Stomach smooth muscle (tissue), 2 donors: ENCODE data around the gene TLE4.
"Not testable (repeated sequence)": the region's sequence is repeated elsewhere in the genome, so short reads cannot be mapped to it uniquely, and the experiment has no call there.

ENCODE experiments used
- H3K27ac ChIP-seq: one replicate; pipeline ENCODE4 v1.7.0; 2013; ENCODE audit warnings: mild to moderate bottlenecking, low read length, inconsistent platforms
- H3K27me3 ChIP-seq, 2 donors: one replicate each; pipeline ENCODE4 v1.7.0; 2013; ENCODE audit warnings: low read length in 2 of 2; ENCODE audit not compliant: insufficient read depth in 2 of 2, control insufficient read depth in 1 of 2
- H3K36me3 ChIP-seq, 2 donors: one replicate each; pipeline ENCODE4 v1.7.0; 2013; ENCODE audit warnings: low read length in 2 of 2; ENCODE audit not compliant: control insufficient read depth in 2 of 2, insufficient read depth in 2 of 2
- H3K4me1 ChIP-seq: one replicate; pipeline ENCODE4 v1.7.0; 2013; ENCODE audit warnings: low read length; ENCODE audit not compliant: control insufficient read depth, insufficient read depth
- H3K4me3 ChIP-seq, 2 donors: one replicate each; pipeline ENCODE4 v1.7.0; 2013; ENCODE audit warnings: low read length in 2 of 2
- H3K9ac ChIP-seq, 2 donors: one replicate each; pipeline ENCODE4 v1.7.0; 2013; ENCODE audit warnings: low read length in 2 of 2, mild to moderate bottlenecking in 1 of 2
- H3K9me3 ChIP-seq, 2 donors: one replicate each; pipeline ENCODE4 v1.7.0; 2013; ENCODE audit warnings: low read length in 2 of 2; ENCODE audit not compliant: control insufficient read depth in 2 of 2
- donor health status: healthy.
- donor health status: Pancreatic carcinoma.

Gene TLE4

GRCh38 chr9:79604149-79604548, 32.4 kb downstream of the TLE4 start:
- Histone ChIP-seq H3K27me3 (no peaks in the 10 kb centered on the region), H3K4me3 (no peak overlapping the region), H3K9ac (no peak overlapping the region), H3K36me3 (peaks cover 0 to 8% of the 10 kb centered on the region in 2 donors), H3K9me3 (peaks cover 0 to 4% of the 10 kb centered on the region in 2 donors), H3K27ac (no peak overlapping the region), H3K4me1 (peaks cover 1% of the 10 kb centered on the region)

GRCh38 chr9:79604921-79605562, 33.3 kb downstream of the TLE4 start:
- Histone ChIP-seq H3K4me1 (no peaks in the 10 kb centered on the region), H3K36me3 (peaks cover 0 to 8% of the 10 kb centered on the region in 2 donors), H3K27me3 (no peaks in the 10 kb centered on the region), H3K9me3 (peaks cover 0 to 4% of the 10 kb centered on the region in 2 donors), H3K4me3 (no peak overlapping the region), H3K27ac (peak overlapping the region; percentile 12), H3K9ac (no peak overlapping the region)

- H3K4me1 ChIP-seq, H3K9me3 ChIP-seq, H3K27me3 ChIP-seq, H3K36me3 ChIP-seq, H3K9ac ChIP-seq, H3K4me3 ChIP-seq, H3K27ac ChIP-seq: not testable (repeated sequence)
These were observed 34.8 kb downstream of the TLE4 start for GRCh38 chr9:79606529-79606928.

DNA sequence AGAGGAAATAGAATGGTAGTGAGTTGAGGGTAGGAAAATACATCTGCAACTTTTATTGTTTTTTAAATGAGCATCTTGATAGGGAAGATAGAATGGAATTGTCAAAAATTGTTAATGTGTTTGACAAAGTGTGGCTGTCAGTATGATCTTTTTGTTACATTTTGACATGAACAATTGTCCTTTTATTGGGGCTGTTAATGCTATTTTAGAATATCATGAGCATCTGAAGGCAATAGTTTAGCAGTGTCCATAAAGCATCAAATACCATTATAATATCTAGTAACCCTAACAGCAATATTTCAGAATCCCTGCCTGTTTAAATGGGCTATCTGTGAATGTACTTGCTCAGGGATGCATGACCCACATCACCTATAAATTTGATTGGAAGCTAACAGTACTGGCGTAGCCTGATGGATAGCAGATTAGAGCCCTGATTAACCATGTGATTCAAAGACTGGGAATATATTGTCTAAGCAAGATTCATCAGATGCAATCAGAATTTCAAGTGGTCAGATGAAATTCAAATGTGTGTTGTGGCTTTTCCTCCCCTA, 37.8 kb downstream of the TLE4 start:
- Histone ChIP-seq H3K36me3 (no peaks in the 10 kb centered on the region), H3K27ac (no peak overlapping the region), H3K4me1 (peaks cover 7% of the 10 kb centered on the region), H3K27me3 (no peaks in the 10 kb centered on the region), H3K9me3 (no peaks in the 10 kb centered on the region), H3K9ac (no peak overlapping the region), H3K4me3 (no peak overlapping the region)

DNA sequence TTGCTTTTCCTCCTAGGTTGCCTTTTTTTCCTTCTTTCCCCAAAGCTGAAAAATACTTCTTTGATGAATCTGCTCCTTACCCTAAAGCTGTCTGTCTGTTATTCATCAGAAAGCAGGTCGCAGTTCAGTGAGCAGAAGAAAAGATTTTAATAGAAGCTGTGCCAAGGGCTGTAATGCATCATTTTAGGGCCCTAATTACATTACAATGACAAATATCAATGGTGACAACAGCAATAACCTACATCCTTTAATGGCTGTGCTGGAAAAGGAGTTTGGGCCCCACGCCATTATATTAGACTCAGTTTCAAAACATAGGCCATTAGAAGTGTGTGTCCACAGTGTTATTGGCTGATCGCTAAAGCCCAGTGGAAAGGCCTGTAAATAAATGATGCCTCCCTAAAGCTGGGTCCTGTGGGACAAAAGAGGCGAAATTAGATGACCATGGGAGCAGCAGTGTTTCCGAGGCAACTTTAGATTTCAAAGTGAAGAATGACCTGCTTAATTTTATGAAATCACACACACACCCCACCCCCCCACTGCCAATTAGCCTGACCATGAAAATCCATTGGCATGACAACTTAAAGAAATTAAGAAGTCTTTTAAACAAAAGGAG, 38.4 kb downstream of the TLE4 start:
- Histone ChIP-seq H3K4me1 (peaks cover 10% of the 10 kb centered on the region), H3K9me3 (no peaks in the 10 kb centered on the region), H3K27ac (no peak overlapping the region), H3K9ac (no peak overlapping the region), H3K36me3 (no peaks in the 10 kb centered on the region), H3K4me3 (no peak overlapping the region), H3K27me3 (no peaks in the 10 kb centered on the region)

DNA sequence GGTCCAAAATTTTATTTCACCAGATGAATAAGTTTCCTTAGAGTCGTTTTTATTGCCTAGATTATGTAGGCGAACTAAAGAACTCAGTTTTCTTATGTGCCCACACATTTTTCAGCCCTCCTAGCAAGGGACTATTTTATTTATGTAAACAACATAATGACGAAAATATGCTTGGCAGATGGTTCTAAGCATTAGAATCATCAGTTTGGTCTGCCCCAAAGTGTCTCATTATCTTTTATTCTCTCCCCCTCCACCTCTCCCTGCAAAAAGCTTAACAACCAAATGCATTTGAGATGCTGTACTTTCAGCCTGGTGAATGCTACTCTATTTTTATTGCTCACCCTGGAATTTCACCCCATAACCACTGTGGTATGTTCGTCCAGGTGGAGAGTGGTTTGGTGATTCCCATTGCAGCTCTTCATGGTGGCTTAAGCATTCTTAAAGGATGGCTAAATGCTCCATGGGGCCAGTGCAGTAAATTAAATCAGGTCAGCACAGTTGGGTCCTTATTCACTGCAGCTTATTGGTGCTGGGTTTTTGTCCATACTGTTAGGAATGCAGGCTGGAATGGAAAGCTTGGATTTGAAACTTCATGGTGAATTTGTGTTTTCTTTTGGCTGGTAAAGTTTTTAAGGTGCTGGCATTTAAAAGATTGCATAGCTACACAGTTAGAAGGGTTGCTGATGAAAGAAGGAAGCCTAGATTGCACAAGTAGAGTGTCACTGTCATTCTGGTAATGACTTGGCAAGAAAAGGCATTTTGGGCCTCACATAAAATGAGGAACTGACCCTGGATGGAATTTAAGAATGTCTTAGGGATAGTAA, 39.2 kb downstream of the TLE4 start:
- Histone ChIP-seq H3K27me3 (no peaks in the 10 kb centered on the region), H3K9ac (no peak overlapping the region), H3K27ac (no peak overlapping the region), H3K4me3 (no peak overlapping the region), H3K4me1 (peaks cover 10% of the 10 kb centered on the region), H3K9me3 (no peaks in the 10 kb centered on the region), H3K36me3 (no peaks in the 10 kb centered on the region)

GRCh38 chr9:79613145-79613544, 41.4 kb downstream of the TLE4 start:
- Histone ChIP-seq H3K36me3 (no peaks in the 10 kb centered on the region), H3K4me1 (peaks cover 28% of the 10 kb centered on the region), H3K9ac (no peak overlapping the region), H3K9me3 (no peaks in the 10 kb centered on the region), H3K4me3 (no peak overlapping the region), H3K27me3 (no peaks in the 10 kb centered on the region), H3K27ac (peak overlapping the region; percentile 3)

GRCh38 chr9:79615038-79615437, 43.3 kb downstream of the TLE4 start:
- Histone ChIP-seq H3K27ac (no peak overlapping the region), H3K27me3 (no peaks in the 10 kb centered on the region), H3K4me1 (peaks cover 28% of the 10 kb centered on the region), H3K9me3 (no peaks in the 10 kb centered on the region), H3K9ac (no peak overlapping the region), H3K36me3 (no peaks in the 10 kb centered on the region), H3K4me3 (no peak overlapping the region)

DNA sequence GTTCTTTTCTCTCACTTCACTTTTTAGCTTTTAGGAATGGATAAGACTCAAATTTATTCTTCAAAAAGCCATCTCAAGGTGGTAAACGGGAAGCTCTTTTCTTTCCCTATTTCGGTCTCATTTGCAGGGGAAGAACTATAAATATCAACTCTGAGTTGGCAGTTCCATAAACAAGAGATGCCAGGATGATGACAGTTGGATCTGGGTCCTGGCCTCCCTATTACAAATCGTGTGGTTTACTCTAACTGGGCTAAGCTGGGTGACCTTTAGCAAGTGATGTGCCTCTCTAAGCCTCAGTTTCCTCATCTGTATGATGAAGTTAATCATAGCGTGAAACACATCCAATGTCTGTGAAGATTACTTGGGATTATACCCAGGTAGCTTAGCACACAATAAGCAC, 44.2 kb downstream of the TLE4 start:
- no peaks in the 10 kb centered on the region for H3K9me3 ChIP-seq
- no peaks in the 10 kb centered on the region for H3K36me3 ChIP-seq
- H3K27me3 ChIP-seq, result no peaks in the 10 kb centered on the region
- H3K9ac ChIP-seq, result no peak overlapping the region
- H3K4me1 ChIP-seq, result peaks cover 26% of the 10 kb centered on the region
- no peak overlapping the region for H3K4me3 ChIP-seq
- H3K27ac ChIP-seq, result peak overlapping the region; percentile 7

- Histone ChIP-seq H3K36me3 (no peaks in the 10 kb centered on the region), H3K9ac (no peak overlapping the region), H3K27me3 (no peaks in the 10 kb centered on the region), H3K4me1 (peaks cover 21% of the 10 kb centered on the region), H3K9me3 (no peaks in the 10 kb centered on the region), H3K4me3 (no peak overlapping the region), H3K27ac (peak overlapping the region; percentile 18)
These were observed 45.2 kb downstream of the TLE4 start for GRCh38 chr9:79616971-79617370.
